ENCODE data around the gene DPYD. TPM values are rescaled to one million over a fixed set of nuclear protein-coding genes. Genes with fewer than 3 reads are reported as not detected.

The DPYD gene
- total and polyA plus RNA-seq, 9 of the 15 experiments (the other 6 are each of a cell fraction or from before 2014, with no cell fraction given), result 0.03 to 0.25 (median 0.08) TPM; not detected in 2

DNA sequence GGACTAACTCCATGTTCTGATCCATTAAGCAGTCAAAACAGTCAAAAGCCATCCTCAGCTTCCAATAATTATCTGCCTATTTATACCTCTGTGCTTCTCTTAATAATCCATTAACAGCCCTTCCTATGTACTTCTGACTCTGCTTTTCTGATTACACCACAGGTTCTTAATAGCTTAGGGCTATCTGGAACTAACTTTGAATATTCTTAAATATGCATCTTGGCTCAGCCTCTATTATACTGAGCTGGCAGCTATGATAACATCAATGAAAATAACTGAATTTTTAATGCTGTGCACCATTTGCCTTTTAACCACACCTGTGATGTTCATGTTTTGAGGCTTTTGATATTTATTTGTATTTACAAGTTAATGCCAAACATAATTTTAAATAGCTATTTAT lies 175.9 kb downstream of the DPYD start:
- in situ Hi-C loops (cut with MboI) (no loop called here), intact Hi-C loops (cut with micrococcal nuclease) (no loop called here)
- H3K4me1 ChIP-seq (replicated peaks in 1 of 2; ENCODE audit: control insufficient read depth in 2 of 2, insufficient read depth in 2 of 2, low read length in 2 of 2), result no peaks in the 10 kb centered on the region
- ATAC-seq, result no peak
- ChIA-PET POLR2A (no interaction called here), CTCF (ENCODE audit: low intra/inter-chr PET ratio) (no interaction called here)
- no peaks in the 10 kb centered on the region for H3K79me2 ChIP-seq (ENCODE audit: control insufficient read depth, insufficient read depth, low read length)
- no peak overlapping the region for H3K9ac ChIP-seq (ENCODE audit: insufficient read depth in 1 of 2, low read depth in 2 of 2, low read length in 2 of 2)
- no peak overlapping the region for H3K4me3 ChIP-seq
- DNase-seq (ENCODE audit: extremely low read depth in 1 of 4, low spot score in 3 of 4), result no peak
- H4K20me1 ChIP-seq (replicated peaks; ENCODE audit: control insufficient read depth, insufficient read depth, low read length), result no peaks in the 10 kb centered on the region
- no peaks in the 10 kb centered on the region for H3K9me1 ChIP-seq (ENCODE audit: control insufficient read depth, insufficient read depth, low read length)
- H3K36me3 ChIP-seq (ENCODE audit: control insufficient read depth, insufficient read depth, low read length), result no peaks in the 10 kb centered on the region
- no peaks in the 10 kb centered on the region for H3K9me3 ChIP-seq (replicated peaks; ENCODE audit: control insufficient read depth, insufficient read depth, low read depth, low read length)
- H3K27ac ChIP-seq (ENCODE audit: extremely low read depth, low read depth, low read length), result no peak overlapping the region
- FAIRE-seq, result no peak
- no peaks in the 10 kb centered on the region for H3K27me3 ChIP-seq (ENCODE audit: control insufficient read depth in 2 of 2, insufficient read depth in 2 of 2, low read length in 2 of 2)
- BruUV-seq (replicated peaks), result no TSS peak
- TF ChIP-seq SOX6 (IDR thresholded peaks at IDR 0.05) (no peak), TOE1 (IDR thresholded peaks at IDR 0.05; ENCODE audit: borderline replicate concordance) (no peak), TOE1 (CRISPR knock-in tag; IDR thresholded peaks at IDR 0.05; ENCODE audit: borderline replicate concordance, low read depth) (no peak), ZNF140 (CRISPR knock-in tag; IDR thresholded peaks at IDR 0.05) (no peak), THAP12 (CRISPR knock-in tag; IDR thresholded peaks at IDR 0.05) (no peak), MBD2 (IDR thresholded peaks at IDR 0.05; ENCODE audit: borderline replicate concordance, low read depth) (no peak), ARID1B (IDR thresholded peaks at IDR 0.05) (no peak), BRCA1 (IDR thresholded peaks at IDR 0.05) (no peak), BRCA1 (CRISPR knock-in tag; IDR thresholded peaks at IDR 0.05) (no peak), ZNF655 (CRISPR knock-in tag; IDR thresholded peaks at IDR 0.05) (no peak), ZNF717 (CRISPR knock-in tag; IDR thresholded peaks at IDR 0.05) (no peak)
- TF ChIP-seq, protein P1, sequence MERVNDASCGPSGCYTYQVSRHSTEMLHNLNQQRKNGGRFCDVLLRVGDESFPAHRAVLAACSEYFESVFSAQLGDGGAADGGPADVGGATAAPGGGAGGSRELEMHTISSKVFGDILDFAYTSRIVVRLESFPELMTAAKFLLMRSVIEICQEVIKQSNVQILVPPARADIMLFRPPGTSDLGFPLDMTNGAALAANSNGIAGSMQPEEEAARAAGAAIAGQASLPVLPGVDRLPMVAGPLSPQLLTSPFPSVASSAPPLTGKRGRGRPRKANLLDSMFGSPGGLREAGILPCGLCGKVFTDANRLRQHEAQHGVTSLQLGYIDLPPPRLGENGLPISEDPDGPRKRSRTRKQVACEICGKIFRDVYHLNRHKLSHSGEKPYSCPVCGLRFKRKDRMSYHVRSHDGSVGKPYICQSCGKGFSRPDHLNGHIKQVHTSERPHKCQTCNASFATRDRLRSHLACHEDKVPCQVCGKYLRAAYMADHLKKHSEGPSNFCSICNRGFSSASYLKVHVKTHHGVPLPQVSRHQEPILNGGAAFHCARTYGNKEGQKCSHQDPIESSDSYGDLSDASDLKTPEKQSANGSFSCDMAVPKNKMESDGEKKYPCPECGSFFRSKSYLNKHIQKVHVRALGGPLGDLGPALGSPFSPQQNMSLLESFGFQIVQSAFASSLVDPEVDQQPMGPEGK (CRISPR knock-in tag; IDR thresholded peaks at IDR 0.05; ENCODE audit: borderline replicate concordance), result no peak
- no peak overlapping the region for H3K4me2 ChIP-seq (ENCODE audit: insufficient read depth, low read length)
- H2AFZ ChIP-seq (ENCODE audit: low read depth, low read length), result no peak overlapping the region
